HepG2 (cell line): Measurements from ENCODE around the gene ALDH2. TPM values are rescaled to one million over a fixed set of nuclear protein-coding genes. Genes with fewer than 3 reads are reported as not detected.

ENCODE experiments used
- ATAC-seq: fragments of 200-7000 bp; cut with Tn5 transposase; 3 replicates; pipeline ENCODE4 v1.9.1; 2020; ENCODE audit warnings: mild to moderate bottlenecking, moderate library complexity
- BruUV-seq: library from RNA; stranded (reverse); fragments of 400-500 nt; replicated peaks from 2 replicates; lab custom pipeline; 2021; lab: Mats Ljungman, UMichigan
- CTCF ChIA-PET: fragments of 300-600 bp; formaldehyde crosslinking; extraction: SDS; loops from one replicate; lab custom pipeline; 2021; ENCODE audit warnings: low total read pairs, inconsistent platforms, low intra/inter-chr PET ratio; lab: Yijun Ruan, JAX
- POLR2A ChIA-PET: fragments of 350-600 bp; sonication (Branson Sonifier 250); formaldehyde crosslinking; loops from one replicate; lab custom pipeline; 2020; ENCODE audit warnings: antibody characterized with exemption, inconsistent platforms; lab: Yijun Ruan, JAX
- DNase-seq: peaks from one replicate; pipeline ENCODE4 v3.0.0-alpha.2; 2015; ENCODE audit warnings: low spot score
- FAIRE-seq: peaks from 3 replicates; lab custom pipeline; 2011; peaks lifted over from hg19 to GRCh38; lab: Jason Lieb, UNC
- H2AFZ ChIP-seq: one replicate; pipeline ENCODE4 v1.6.1; 2011; ENCODE audit warnings: low read length, inconsistent platforms
- H3K27ac ChIP-seq: fragments of 300-600 bp; 3 replicates; pipeline ENCODE4 v1.8.0; 2011; ENCODE audit warnings: mixed run types, mild to moderate bottlenecking, mixed read lengths, low read length, inconsistent platforms; ENCODE audit not compliant: insufficient read depth; ENCODE audit errors: extremely low read length
- H3K27me3 ChIP-seq, 2 experiments: fragments of 200-600 bp in 1 of 2; 2 replicates in 1 of 2; 3 replicates in 1 of 2; pipeline versions ENCODE4 v1.6.0 to v1.8.0; 2011; ENCODE audit warnings: low read length in 2 of 2, mild to moderate bottlenecking in 2 of 2, moderate library complexity in 2 of 2, inconsistent platforms in 1 of 2; ENCODE audit not compliant: insufficient read depth in 2 of 2, control insufficient read depth in 1 of 2
- H3K36me3 ChIP-seq, 2 experiments: fragments of 200-600 bp in 1 of 2; replicated peaks in 1 of 2; 2 replicates in 1 of 2; 3 replicates in 1 of 2; pipeline versions ENCODE4 v1.5.1 to v1.8.0; 2011; ENCODE audit warnings: low read length in 2 of 2, inconsistent platforms in 1 of 2; ENCODE audit not compliant: insufficient read depth in 2 of 2, control insufficient read depth in 1 of 2
- H3K4me1 ChIP-seq: 2 replicates; pipeline ENCODE4 v1.5.1; 2012; ENCODE audit warnings: low read length, inconsistent platforms; ENCODE audit not compliant: insufficient read depth
- H3K4me2 ChIP-seq: 2 replicates; pipeline ENCODE4 v1.6.0; 2011; ENCODE audit warnings: low read depth, low read length, inconsistent platforms
- H3K4me3 ChIP-seq, 3 experiments: fragments of 200-600 bp in 1 of 3; sonication (generic), shearing (Covaris generic) in 1 of 3; replicated peaks in 1 of 3; 2 replicates each; pipeline ENCODE4 v1.5.1; 2011 to 2016; ENCODE audit warnings: low read length in 3 of 3, inconsistent platforms in 2 of 3, low read depth in 2 of 3, mild to moderate bottlenecking in 2 of 3, control low read depth in 1 of 3, mixed read lengths in 1 of 3; ENCODE audit not compliant: insufficient read depth in 1 of 3
- H3K79me2 ChIP-seq: one replicate; pipeline ENCODE4 v1.6.1; 2011; ENCODE audit warnings: low read length, inconsistent platforms; ENCODE audit not compliant: insufficient read depth
- H3K9ac ChIP-seq: 2 replicates; pipeline ENCODE4 v1.6.0; 2011; ENCODE audit warnings: mild to moderate bottlenecking, low read depth, low read length, inconsistent platforms; ENCODE audit not compliant: insufficient read depth
- H3K9me3 ChIP-seq: 2 replicates; pipeline ENCODE4 v1.5.1; 2012; ENCODE audit warnings: mild to moderate bottlenecking, low read length
- H4K20me1 ChIP-seq: 2 replicates; pipeline ENCODE4 v1.6.0; 2011; ENCODE audit warnings: inconsistent platforms, mild to moderate bottlenecking, low read length, moderate library complexity; ENCODE audit not compliant: insufficient read depth
- ATAD3A ChIP-seq: sonication (generic); formaldehyde crosslinking; IDR thresholded peaks from 2 replicates; pipeline ENCODE4 v1.4.0; 2020; ENCODE audit warnings: missing genetic modification reagents
- HNF4G ChIP-seq, 2 experiments: sonication (generic) in 1 of 2; formaldehyde crosslinking in 1 of 2; IDR thresholded peaks; 2 replicates each; pipeline versions ENCODE4 v1.4.0 to v1.6.1; 2011 to 2020; ENCODE audit warnings: borderline replicate concordance in 2 of 2, low read depth in 2 of 2, mild to moderate bottlenecking in 2 of 2, low read length in 1 of 2, missing genetic modification reagents in 1 of 2, moderate library complexity in 1 of 2
- KLF16 ChIP-seq, 2 experiments: sonication (generic) in 1 of 2; formaldehyde crosslinking in 1 of 2; IDR thresholded peaks; 2 replicates each; pipeline versions ENCODE4 v1.6.1 to v1.8.0; 2016 to 2023; ENCODE audit warnings: missing genetic modification reagents in 2 of 2, missing compliant biosample characterization in 1 of 2
- POLR2AphosphoS5 ChIP-seq: IDR thresholded peaks from 2 replicates; pipeline ENCODE4 v1.6.1; 2012; ENCODE audit warnings: low read depth, low read length
- RAD21 ChIP-seq: fragments of 450-650 bp; formaldehyde crosslinking; IDR thresholded peaks from 2 replicates; pipeline ENCODE4 v1.5.0; 2020; ENCODE audit warnings: mild to moderate bottlenecking
- RARA ChIP-seq: IDR thresholded peaks from 2 replicates; pipeline ENCODE4 v1.6.1; 2016; ENCODE audit warnings: missing genetic modification reagents, missing compliant biosample characterization
- SIN3B ChIP-seq: fragments of 150-350 bp; IDR thresholded peaks from 2 replicates; pipeline ENCODE4 v1.6.1; 2014; ENCODE audit warnings: low read length
- ZFP91 ChIP-seq: sonication (generic); formaldehyde crosslinking; IDR thresholded peaks from 2 replicates; pipeline ENCODE4 v1.9.0; 2022; ENCODE audit warnings: missing genetic modification reagents, mild to moderate bottlenecking, borderline replicate concordance
- ZNF205 ChIP-seq: IDR thresholded peaks from 2 replicates; pipeline ENCODE4 v1.6.1; 2018; ENCODE audit warnings: missing biosample characterization, missing genetic modification reagents
- ZNF331 ChIP-seq: sonication (generic); formaldehyde crosslinking; IDR thresholded peaks from 2 replicates; pipeline ENCODE4 v1.4.0; 2020; ENCODE audit warnings: missing genetic modification reagents
- ZNF350 ChIP-seq: sonication (generic); formaldehyde crosslinking; IDR thresholded peaks from 2 replicates; pipeline ENCODE4 v1.4.0; 2020; ENCODE audit warnings: mild to moderate bottlenecking, low read depth, missing genetic modification reagents, borderline replicate concordance
- ZNF383 ChIP-seq: sonication (generic); formaldehyde crosslinking; IDR thresholded peaks from 2 replicates; pipeline ENCODE4 v1.4.0; 2020; ENCODE audit warnings: missing genetic modification reagents, mild to moderate bottlenecking, borderline replicate concordance
- ZNF619 ChIP-seq: sonication (generic); formaldehyde crosslinking; IDR thresholded peaks from 2 replicates; pipeline ENCODE4 v1.4.0; 2020; ENCODE audit warnings: mild to moderate bottlenecking, missing genetic modification reagents
- ZNF768 ChIP-seq: sonication (generic); formaldehyde crosslinking; IDR thresholded peaks from 2 replicates; pipeline ENCODE4 v1.4.0; 2020; ENCODE audit warnings: missing genetic modification reagents
- WGBS: methylation state at CpG from one replicate; pipeline ENCODE4 v1.1.6; 2017; ENCODE audit warnings: low lambda C conversion rate; 5-methylcytosine and 5-hydroxymethylcytosine counted together
- in situ Hi-C: cut with HindIII; loops from 2 replicates; pipeline ENCODE4 v1.10.0; 2017; ENCODE audit warnings: low pct_unique_long_range_greater_than_20kb; ENCODE audit not compliant: extremely low pct_ligation_motif_present
- intact Hi-C: fragments of 100-400 bp; cut with micrococcal nuclease; formaldehyde crosslinking; loops from one replicate; pipeline ENCODE4 v1.10.0; 2022; ENCODE audit not compliant: unreplicated experiment
- polyA plus RNA-seq, 8 experiments: library from polyadenylated mRNA; depleted of rRNA in 3 of 8; stranded (reverse) in 7 of 8; unstranded in 1 of 8; fragments of >200 nt; fragmentation: Illumina TruSeq in 4 of 8; extraction: Trizol in 4 of 8; gene quantifications; 2 replicates each; pipeline versions ENCODE4 v1.2.1 to v1.2.3, GENCODE V29; 2011 to 2016; ENCODE audit warnings: low read depth in 4 of 8, missing spikeins in 1 of 8, mixed read lengths in 1 of 8; ENCODE audit not compliant: insufficient read depth in 1 of 8
- total RNA-seq, 5 experiments: library from RNA; depleted of rRNA; stranded (reverse); fragments of >200 nt; fragmentation: Illumina TruSeq; extraction: Trizol; gene quantifications; 2 replicates each; pipeline ENCODE4 v1.2.3, GENCODE V29; 2016; ENCODE audit warnings: low read depth in 1 of 5
- TF ChIP-seq, protein P1 (sequence below): sonication (generic); formaldehyde crosslinking; IDR thresholded peaks from 2 replicates; pipeline ENCODE4 v1.4.0; 2020; ENCODE audit warnings: missing genetic modification reagents
- TF ChIP-seq, protein P2 (sequence below): sonication (generic); formaldehyde crosslinking; IDR thresholded peaks from 2 replicates; pipeline ENCODE4 v1.4.0; 2020; ENCODE audit warnings: missing genetic modification reagents

ALDH2 gene
- total and polyA plus RNA-seq, 2 of the 13 experiments (the other 11 are each of a cell fraction or from before 2014, with no cell fraction given), result 78.8 to 103 TPM

GRCh38 chr12:111753144-111753881 lies 13.4 kb upstream of the ALDH2 start:
- Histone ChIP-seq H3K27ac (no peak overlapping the region), H3K4me3 (no peak overlapping the region), H3K4me2 (no peak overlapping the region), H3K9me3 (no peaks in the 10 kb centered on the region), H3K36me3 (peaks cover 2 to 11% of the 10 kb centered on the region in 2 experiments; a peak in 3 of 5 replicates), H3K9ac (no peak overlapping the region), H4K20me1 (no peaks in the 10 kb centered on the region), H2AFZ (no peak overlapping the region), H3K79me2 (no peaks in the 10 kb centered on the region), H3K27me3 (no peaks in the 10 kb centered on the region), H3K4me1 (peaks cover 16% of the 10 kb centered on the region)
- FAIRE-seq (peak; percentile 74), ATAC-seq (peak; percentile 98), DNase-seq (peak; percentile 53)
- intact Hi-C loops, result loop anchor here (1.0 kb wide), 2 partner anchors 35 to 60 kb away; no protein-coding TSS in a partner anchor
- 73% methylated on average over 18 of the region's 23 CpGs for WGBS
- no TSS peak for BruUV-seq
- in situ Hi-C loops, result loop anchor here (10.0 kb wide), 1 partner anchor 61 kb away; no protein-coding TSS in a partner anchor
- POLR2A ChIA-PET, result interaction anchor here (0.9 to 1.7 kb wide), 4 partner anchors 13 to 60 kb away, joined by 3 to 6 read pairs (median 4); partner anchors contain the start of gene ALDH2
- CTCF ChIA-PET, result interaction anchor here (2.3 to 4.2 kb wide), 2 partner anchors 35 to 60 kb away, joined by 31 to 43 read pairs; no protein-coding TSS in a partner anchor
- no peak for TF ChIP-seq ZNF383
- 0 out of 2 replicates have a peak, but pooled peaks have one; percentile 46 for TF ChIP-seq ZNF350 (CRISPR knock-in tag)
- TF ChIP-seq ZNF205 (CRISPR knock-in tag), result 0 out of 2 replicates have a peak, but pooled peaks have one; percentile 33
- TF ChIP-seq KLF16 (CRISPR knock-in tag; IDR thresholded peaks at IDR 0.05), result 0 out of 4 replicates have a peak, but pooled peaks of 1 of the 2 experiments have one; percentile 48
- TF ChIP-seq ZFP91 (CRISPR knock-in tag), result peak; percentile 63
- TF ChIP-seq, protein P1, sequence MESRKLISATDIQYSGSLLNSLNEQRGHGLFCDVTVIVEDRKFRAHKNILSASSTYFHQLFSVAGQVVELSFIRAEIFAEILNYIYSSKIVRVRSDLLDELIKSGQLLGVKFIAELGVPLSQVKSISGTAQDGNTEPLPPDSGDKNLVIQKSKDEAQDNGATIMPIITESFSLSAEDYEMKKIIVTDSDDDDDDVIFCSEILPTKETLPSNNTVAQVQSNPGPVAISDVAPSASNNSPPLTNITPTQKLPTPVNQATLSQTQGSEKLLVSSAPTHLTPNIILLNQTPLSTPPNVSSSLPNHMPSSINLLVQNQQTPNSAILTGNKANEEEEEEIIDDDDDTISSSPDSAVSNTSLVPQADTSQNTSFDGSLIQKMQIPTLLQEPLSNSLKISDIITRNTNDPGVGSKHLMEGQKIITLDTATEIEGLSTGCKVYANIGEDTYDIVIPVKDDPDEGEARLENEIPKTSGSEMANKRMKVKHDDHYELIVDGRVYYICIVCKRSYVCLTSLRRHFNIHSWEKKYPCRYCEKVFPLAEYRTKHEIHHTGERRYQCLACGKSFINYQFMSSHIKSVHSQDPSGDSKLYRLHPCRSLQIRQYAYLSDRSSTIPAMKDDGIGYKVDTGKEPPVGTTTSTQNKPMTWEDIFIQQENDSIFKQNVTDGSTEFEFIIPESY (CRISPR knock-in tag), result peak; percentile 62
- 0 out of 2 replicates have a peak, but pooled peaks have one; percentile 27 for TF ChIP-seq ZNF331
- 0 out of 2 replicates have a peak, but pooled peaks have one; percentile 30 for TF ChIP-seq RARA (CRISPR knock-in tag)
- no peak for TF ChIP-seq ATAD3A
- TF ChIP-seq RAD21 (CRISPR knock-in tag), result peak; percentile 98
- no peak for TF ChIP-seq POLR2AphosphoS5
- peak; percentile 46; the same call in 1 of the 2 replicates for TF ChIP-seq HNF4G (IDR thresholded peaks at IDR 0.05; ENCODE audit: borderline replicate concordance, low read depth, low read length)
- TF ChIP-seq HNF4G (CRISPR knock-in tag; IDR thresholded peaks at IDR 0.05; ENCODE audit: borderline replicate concordance, low read depth), result no peak
- TF ChIP-seq ZNF768 (CRISPR knock-in tag), result peak; percentile 31; the same call in 1 of the 2 replicates
- TF ChIP-seq ZNF619 (CRISPR knock-in tag), result 0 out of 2 replicates have a peak, but pooled peaks have one; percentile 35
- TF ChIP-seq SIN3B, result 0 out of 2 replicates have a peak, but pooled peaks have one; percentile 42
- TF ChIP-seq, protein P2, sequence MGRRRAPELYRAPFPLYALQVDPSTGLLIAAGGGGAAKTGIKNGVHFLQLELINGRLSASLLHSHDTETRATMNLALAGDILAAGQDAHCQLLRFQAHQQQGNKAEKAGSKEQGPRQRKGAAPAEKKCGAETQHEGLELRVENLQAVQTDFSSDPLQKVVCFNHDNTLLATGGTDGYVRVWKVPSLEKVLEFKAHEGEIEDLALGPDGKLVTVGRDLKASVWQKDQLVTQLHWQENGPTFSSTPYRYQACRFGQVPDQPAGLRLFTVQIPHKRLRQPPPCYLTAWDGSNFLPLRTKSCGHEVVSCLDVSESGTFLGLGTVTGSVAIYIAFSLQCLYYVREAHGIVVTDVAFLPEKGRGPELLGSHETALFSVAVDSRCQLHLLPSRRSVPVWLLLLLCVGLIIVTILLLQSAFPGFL (CRISPR knock-in tag), result no peak
